COLO829 (cell line): ENCODE results near the gene HNRNPLL.
"Not testable (repeated sequence)": the region's sequence is repeated elsewhere in the genome, so short reads cannot be mapped to it uniquely, and the experiment has no call there.

Source experiments
- DNase-seq: peaks from one replicate; pipeline ENCODE4 v3.0.0; 2012; ENCODE audit warnings: low spot score

The HNRNPLL gene

GRCh38 chr2:38552259-38552658, 50.5 kb downstream of the HNRNPLL start:
- DNase-seq: no peak

- DNase-seq: no peak
Observed at GRCh38 chr2:38551746-38552145, 51.0 kb downstream of the HNRNPLL start.

- no peak for DNase-seq
Observed at GRCh38 chr2:38551171-38551570, 51.6 kb downstream of the HNRNPLL start.

GRCh38 chr2:38549851-38550250, 52.9 kb downstream of the HNRNPLL start:
- DNase-seq: no peak

- no peak for DNase-seq
Observed at GRCh38 chr2:38549071-38549704, 53.5 kb downstream of the HNRNPLL start.

GRCh38 chr2:38547791-38548190, 54.9 kb downstream of the HNRNPLL start:
- DNase-seq: no peak

GRCh38 chr2:38546585-38546984, 56.1 kb downstream of the HNRNPLL start:
- DNase-seq: no peak

GRCh38 chr2:38546064-38546463, 56.7 kb downstream of the HNRNPLL start:
- no peak for DNase-seq

GRCh38 chr2:38542248-38542631, 60.5 kb downstream of the HNRNPLL start:
- DNase-seq: not testable (repeated sequence)

GRCh38 chr2:38540580-38541286, 62.0 kb downstream of the HNRNPLL start:
- DNase-seq: peak; percentile 67

- DNase-seq: no peak
Observed at GRCh38 chr2:38539086-38539485, 63.6 kb downstream of the HNRNPLL start.

- no peak for DNase-seq
Observed at GRCh38 chr2:38537937-38538525, 64.7 kb downstream of the HNRNPLL start.

GRCh38 chr2:38537296-38537695, 65.4 kb downstream of the HNRNPLL start:
- DNase-seq: not testable (repeated sequence)

- DNase-seq: no peak
Observed at GRCh38 chr2:38535744-38536506, 66.8 kb downstream of the HNRNPLL start.

- no peak for DNase-seq
Observed at GRCh38 chr2:38535404-38535743, 67.4 kb downstream of the HNRNPLL start.

GRCh38 chr2:38534746-38535403, 67.9 kb downstream of the HNRNPLL start:
- no peak for DNase-seq

GRCh38 chr2:38533757-38534545, 68.8 kb downstream of the HNRNPLL start:
- no peak for DNase-seq

- no peak for DNase-seq
Observed at GRCh38 chr2:38533180-38533579, 69.5 kb downstream of the HNRNPLL start.

- no peak for DNase-seq
Observed at GRCh38 chr2:38532366-38532765, 70.4 kb downstream of the HNRNPLL start.

- DNase-seq: no peak
Observed at GRCh38 chr2:38529208-38529607, 73.5 kb downstream of the HNRNPLL start.

- DNase-seq: no peak
Observed at GRCh38 chr2:38528534-38528933, 74.2 kb downstream of the HNRNPLL start.
